H9 (cell line): Measurements from ENCODE around the gene CAMSAP2. TPM values are rescaled to one million over a fixed set of nuclear protein-coding genes. Genes with fewer than 3 reads are reported as not detected.

ENCODE experiments used
- DNase-seq: peaks from one replicate; pipeline ENCODE4 v3.0.0-alpha.2; 2017
- H2AFZ ChIP-seq: one replicate; pipeline ENCODE4 v1.6.1; 2013; ENCODE audit warnings: mild to moderate bottlenecking, low read length, control low read depth, moderate library complexity
- H2AK5ac ChIP-seq: 2 replicates; pipeline ENCODE4 v1.6.1; 2013; ENCODE audit warnings: low read length, control low read depth, mixed read lengths; ENCODE audit not compliant: insufficient read length
- H2BK120ac ChIP-seq: one replicate; pipeline ENCODE4 v1.6.1; 2013; ENCODE audit warnings: low read depth, mild to moderate bottlenecking, low read length, control low read depth, inconsistent platforms; ENCODE audit not compliant: poor library complexity, severe bottlenecking
- H2BK12ac ChIP-seq: 2 replicates; pipeline ENCODE4 v1.6.1; 2013; ENCODE audit warnings: low read length, control low read depth, mixed read lengths, low read depth; ENCODE audit not compliant: insufficient read length
- H2BK15ac ChIP-seq: 2 replicates; pipeline ENCODE4 v1.6.1; 2013; ENCODE audit warnings: low read depth, low read length, control low read depth
- H2BK20ac ChIP-seq: one replicate; pipeline ENCODE4 v1.6.1; 2013; ENCODE audit warnings: low read depth, mild to moderate bottlenecking, low read length, control low read depth, inconsistent platforms; ENCODE audit not compliant: poor library complexity, severe bottlenecking
- H2BK5ac ChIP-seq: 2 replicates; pipeline ENCODE4 v1.6.1; 2013; ENCODE audit warnings: low read length, control low read depth, mixed read lengths; ENCODE audit not compliant: insufficient read length
- H3K14ac ChIP-seq: 2 replicates; pipeline ENCODE4 v1.6.1; 2013; ENCODE audit warnings: low read length, control low read depth; ENCODE audit not compliant: insufficient read depth
- H3K18ac ChIP-seq: 2 replicates; pipeline ENCODE4 v1.6.1; 2013; ENCODE audit warnings: low read depth, mild to moderate bottlenecking, mixed read lengths, low read length, control low read depth; ENCODE audit not compliant: insufficient read length
- H3K23ac ChIP-seq: 2 replicates; pipeline ENCODE4 v1.6.1; 2013; ENCODE audit warnings: low read length, control low read depth, mixed read lengths, low read depth; ENCODE audit not compliant: insufficient read length
- H3K23me2 ChIP-seq: 2 replicates; pipeline ENCODE4 v1.6.1; 2013; ENCODE audit warnings: low read depth, mild to moderate bottlenecking, mixed read lengths, low read length, control low read depth; ENCODE audit not compliant: insufficient read length, poor library complexity, severe bottlenecking
- H3K27ac ChIP-seq: 2 replicates; pipeline ENCODE4 v1.5.1; 2013; ENCODE audit warnings: low read length, control low read depth, mixed read lengths, low read depth; ENCODE audit not compliant: insufficient read length
- H3K27me3 ChIP-seq: 2 replicates; pipeline ENCODE4 v1.6.1; 2013; ENCODE audit warnings: low read length, control low read depth, inconsistent platforms; ENCODE audit not compliant: insufficient read depth
- H3K4ac ChIP-seq: 2 replicates; pipeline ENCODE4 v1.6.1; 2013; ENCODE audit warnings: low read depth, mild to moderate bottlenecking, control low read depth, inconsistent platforms, low read length, moderate library complexity
- H3K4me1 ChIP-seq: 2 replicates; pipeline ENCODE4 v1.6.1; 2013; ENCODE audit warnings: low read length, control low read depth, inconsistent platforms; ENCODE audit not compliant: insufficient read depth
- H3K4me2 ChIP-seq: 2 replicates; pipeline ENCODE4 v1.6.1; 2013; ENCODE audit warnings: low read length, control low read depth, mixed read lengths; ENCODE audit not compliant: insufficient read length, insufficient read depth
- H3K56ac ChIP-seq: 2 replicates; pipeline ENCODE4 v1.6.1; 2013; ENCODE audit warnings: low read depth, mild to moderate bottlenecking, mixed read lengths, low read length, control low read depth; ENCODE audit not compliant: insufficient read length
- H3K79me1 ChIP-seq: 2 replicates; pipeline ENCODE4 v1.6.1; 2013; ENCODE audit warnings: low read depth, mild to moderate bottlenecking, moderate library complexity, low read length, control low read depth, inconsistent platforms; ENCODE audit not compliant: insufficient read depth, poor library complexity, severe bottlenecking
- H3K79me2 ChIP-seq: 2 replicates; pipeline ENCODE4 v1.6.1; 2013; ENCODE audit warnings: low read length, control low read depth, inconsistent platforms; ENCODE audit not compliant: insufficient read depth
- H3K9ac ChIP-seq: 2 replicates; pipeline ENCODE4 v1.6.1; 2013; ENCODE audit warnings: low read length, control low read depth, mixed read lengths; ENCODE audit not compliant: insufficient read length; ENCODE audit errors: extremely low read depth
- H3K9me3 ChIP-seq: one replicate; pipeline ENCODE4 v1.6.1; 2013; ENCODE audit warnings: low read depth, low read length, inconsistent platforms; ENCODE audit not compliant: control insufficient read depth
- H3T11ph ChIP-seq: one replicate; pipeline ENCODE4 v1.6.1; 2013; ENCODE audit warnings: mild to moderate bottlenecking, low read length, control low read depth, inconsistent platforms
- H4K20me1 ChIP-seq: one replicate; pipeline ENCODE4 v1.6.1; 2013; ENCODE audit not compliant: control insufficient read depth, insufficient read length, insufficient read depth
- H4K5ac ChIP-seq: 2 replicates; pipeline ENCODE4 v1.6.1; 2013; ENCODE audit warnings: low read depth, mild to moderate bottlenecking, mixed read lengths, low read length, control low read depth; ENCODE audit not compliant: insufficient read length
- H4K8ac ChIP-seq: replicated peaks from 2 replicates; pipeline ENCODE4 v1.6.1; 2013; ENCODE audit warnings: low read length, control low read depth, mixed read lengths, low read depth; ENCODE audit not compliant: insufficient read length
- H4K91ac ChIP-seq: 2 replicates; pipeline ENCODE4 v1.6.1; 2013; ENCODE audit warnings: low read depth, mild to moderate bottlenecking, moderate library complexity, mixed read lengths, low read length, control low read depth; ENCODE audit not compliant: insufficient read length
- H3K27ac Mint-ChIP-seq, 3 experiments: 2 replicates in 2 of 3; 3 replicates in 1 of 3; pipeline ENCODE4 v1.8.0; 2020 to 2021; ENCODE audit warnings: mixed read lengths in 3 of 3, mild to moderate bottlenecking in 1 of 3, moderate library complexity in 1 of 3
- H3K27me3 Mint-ChIP-seq: 2 replicates; pipeline ENCODE4 v1.8.0; 2021; ENCODE audit warnings: low read depth, mild to moderate bottlenecking, moderate library complexity, mixed read lengths
- H3K36me3 Mint-ChIP-seq, 3 experiments: 2 replicates in 2 of 3; 3 replicates in 1 of 3; pipeline ENCODE4 v1.8.0; 2020 to 2021; ENCODE audit warnings: low read depth in 3 of 3, mixed read lengths in 3 of 3; ENCODE audit not compliant: insufficient read depth in 1 of 3
- H3K4me1 Mint-ChIP-seq, 2 experiments: 2 replicates each; pipeline ENCODE4 v1.8.0; 2020; ENCODE audit warnings: mixed read lengths in 2 of 2
- H3K4me3 Mint-ChIP-seq, 2 experiments: 2 replicates in 1 of 2; 3 replicates in 1 of 2; pipeline ENCODE4 v1.8.0; 2020 to 2021; ENCODE audit warnings: mild to moderate bottlenecking in 2 of 2, mixed read lengths in 2 of 2, moderate library complexity in 1 of 2
- H3K9me3 Mint-ChIP-seq, 2 experiments: 2 replicates in 1 of 2; 3 replicates in 1 of 2; pipeline ENCODE4 v1.8.0; 2020; ENCODE audit warnings: mild to moderate bottlenecking in 2 of 2, mixed read lengths in 2 of 2, moderate library complexity in 1 of 2
- CTCF ChIP-seq: fragments of 200-600 bp; sonication (generic); conservative IDR thresholded peaks from 3 replicates; pipeline ENCODE4 v1.8.0; 2021; ENCODE audit warnings: antibody characterized with exemption, mild to moderate bottlenecking
- WGBS: extraction: QIAGEN DNeasy Blood & Tissue Kit; methylation state at CpG from one replicate; pipeline ENCODE4 v1.1.7; 2013; ENCODE audit warnings: missing lambda C conversion rate, low lambda C conversion rate, mixed read lengths; ENCODE audit not compliant: insufficient read length; ENCODE audit errors: extremely low coverage; 5-methylcytosine and 5-hydroxymethylcytosine counted together
- total RNA-seq: library from RNA; stranded (reverse); gene quantifications from 2 replicates; pipeline ENCODE4 v1.2.1, GENCODE V29; 2021

CAMSAP2 gene
- total RNA-seq, 1 experiment from 2014 or later = 33.7 TPM

- Histone ChIP-seq H2BK120ac (no peak overlapping the region), H3K79me1 (no peaks in the 10 kb centered on the region), H3K23me2 (no peaks in the 10 kb centered on the region), H3K4me2 (no peak overlapping the region), H3K56ac (no peak overlapping the region), H3K14ac (no peak overlapping the region), H3K27ac (no peak overlapping the region), H3T11ph (no peak overlapping the region), H3K23ac (no peak overlapping the region), H3K4me1 (no peaks in the 10 kb centered on the region), H2BK20ac (no peak overlapping the region), H3K9me3 (no peaks in the 10 kb centered on the region), H3K4ac (no peak overlapping the region), H4K91ac (no peak overlapping the region), H2BK5ac (no peak overlapping the region), H2BK12ac (no peak overlapping the region), H4K5ac (no peak overlapping the region), H3K18ac (no peak overlapping the region), H3K9ac (no peak overlapping the region), H3K79me2 (no peaks in the 10 kb centered on the region), H2BK15ac (no peak overlapping the region), H4K20me1 (no peaks in the 10 kb centered on the region), H3K27me3 (no peaks in the 10 kb centered on the region), H2AFZ (no peak overlapping the region), H2AK5ac (no peak overlapping the region), H4K8ac (no peak overlapping the region)
- Mint-ChIP-seq H3K9me3 (no peaks in the 10 kb centered on the region), H3K36me3 (no peaks in the 10 kb centered on the region), H3K4me3 (no peak overlapping the region), H3K4me1 (peaks cover 6% of the 10 kb centered on the region in 2 experiments; a peak in 3 of 4 replicates), H3K27me3 (peaks cover 2% of the 10 kb centered on the region; the same call in 1 of the 2 replicates), H3K27ac (no peak overlapping the region)
- no peak for DNase-seq
- no peak for TF ChIP-seq CTCF
- WGBS = no CpG with 5 or more reads among the region's 2 CpGs
These were observed 24.0 kb upstream of the CAMSAP2 start for GRCh38 chr1:200714504-200715187.
